ENCODE measurements around the gene RNF157. TPM values are rescaled to one million over a fixed set of nuclear protein-coding genes. Genes with fewer than 3 reads are reported as not detected.

Gene RNF157
- total RNA-seq, 4 donors from 2014 or later = 8.4 to 23.5 (median 17.4) TPM

DNA sequence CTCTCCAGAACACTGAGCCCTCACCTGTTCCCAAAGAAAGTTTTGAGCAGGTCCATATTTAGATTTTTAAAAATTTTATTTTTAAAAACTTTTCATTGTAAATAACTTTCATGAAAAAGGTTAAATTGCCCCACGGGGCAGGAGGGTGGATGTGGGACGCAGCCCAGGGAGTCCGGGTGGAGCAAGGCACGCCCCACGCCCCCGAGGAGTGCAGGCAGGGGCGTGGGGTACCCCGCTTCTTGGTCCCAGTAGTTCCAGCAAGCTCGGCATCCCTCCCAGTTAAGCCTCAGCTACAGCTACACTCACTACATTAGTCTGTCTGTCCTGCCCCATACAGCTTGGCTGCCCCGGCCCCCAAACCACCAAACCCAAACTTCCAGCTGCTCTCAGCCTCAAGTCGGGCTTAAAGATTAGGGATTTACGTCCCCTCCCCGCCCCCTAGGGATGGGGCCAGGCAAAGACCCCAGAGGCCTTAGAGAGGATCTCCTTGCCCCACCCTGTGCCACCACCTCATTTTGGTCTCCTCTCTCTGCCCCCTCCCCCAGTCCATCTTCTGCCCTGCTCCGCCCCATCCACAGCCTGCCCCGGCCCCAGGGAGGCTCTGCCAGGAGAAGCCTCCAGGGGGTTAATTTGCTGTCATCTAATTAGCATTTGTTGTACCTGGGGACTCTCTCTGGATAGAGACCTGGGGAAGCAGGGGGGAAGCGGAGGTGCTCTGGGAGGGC lies 103.9 kb downstream of the RNF157 start:
- DNase-seq (ENCODE audit: low spot score) (no peak), ATAC-seq (ENCODE audit: low FRiP score) (no peak)
- TF ChIP-seq, protein P1, sequence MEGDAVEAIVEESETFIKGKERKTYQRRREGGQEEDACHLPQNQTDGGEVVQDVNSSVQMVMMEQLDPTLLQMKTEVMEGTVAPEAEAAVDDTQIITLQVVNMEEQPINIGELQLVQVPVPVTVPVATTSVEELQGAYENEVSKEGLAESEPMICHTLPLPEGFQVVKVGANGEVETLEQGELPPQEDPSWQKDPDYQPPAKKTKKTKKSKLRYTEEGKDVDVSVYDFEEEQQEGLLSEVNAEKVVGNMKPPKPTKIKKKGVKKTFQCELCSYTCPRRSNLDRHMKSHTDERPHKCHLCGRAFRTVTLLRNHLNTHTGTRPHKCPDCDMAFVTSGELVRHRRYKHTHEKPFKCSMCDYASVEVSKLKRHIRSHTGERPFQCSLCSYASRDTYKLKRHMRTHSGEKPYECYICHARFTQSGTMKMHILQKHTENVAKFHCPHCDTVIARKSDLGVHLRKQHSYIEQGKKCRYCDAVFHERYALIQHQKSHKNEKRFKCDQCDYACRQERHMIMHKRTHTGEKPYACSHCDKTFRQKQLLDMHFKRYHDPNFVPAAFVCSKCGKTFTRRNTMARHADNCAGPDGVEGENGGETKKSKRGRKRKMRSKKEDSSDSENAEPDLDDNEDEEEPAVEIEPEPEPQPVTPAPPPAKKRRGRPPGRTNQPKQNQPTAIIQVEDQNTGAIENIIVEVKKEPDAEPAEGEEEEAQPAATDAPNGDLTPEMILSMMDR (IDR thresholded peaks at IDR 0.05) = no peak

DNA sequence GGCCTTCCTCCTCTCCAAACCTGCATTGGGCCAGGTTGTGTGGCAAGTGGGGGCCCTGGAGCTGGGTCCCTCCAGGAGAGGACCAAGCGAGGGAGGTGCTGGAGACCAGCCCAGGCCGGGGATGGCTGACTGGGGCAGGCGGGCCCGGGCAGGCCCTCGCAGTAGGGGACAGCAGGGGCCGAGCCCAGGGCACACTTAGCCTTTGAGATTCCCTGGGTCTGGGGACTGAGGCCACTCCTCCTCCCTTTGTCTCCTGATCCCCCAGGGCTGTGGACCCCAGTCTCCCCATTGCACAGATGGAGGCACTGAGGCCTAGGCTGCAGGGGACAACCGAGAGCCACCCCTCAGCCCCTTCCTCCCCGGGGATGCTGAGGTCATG lies 104.5 kb downstream of the RNF157 start:
- ATAC-seq (ENCODE audit: low FRiP score) = no peak
- TF ChIP-seq, protein P1 (IDR thresholded peaks at IDR 0.05) = no peak
- no peak for DNase-seq (ENCODE audit: low spot score)

DNA sequence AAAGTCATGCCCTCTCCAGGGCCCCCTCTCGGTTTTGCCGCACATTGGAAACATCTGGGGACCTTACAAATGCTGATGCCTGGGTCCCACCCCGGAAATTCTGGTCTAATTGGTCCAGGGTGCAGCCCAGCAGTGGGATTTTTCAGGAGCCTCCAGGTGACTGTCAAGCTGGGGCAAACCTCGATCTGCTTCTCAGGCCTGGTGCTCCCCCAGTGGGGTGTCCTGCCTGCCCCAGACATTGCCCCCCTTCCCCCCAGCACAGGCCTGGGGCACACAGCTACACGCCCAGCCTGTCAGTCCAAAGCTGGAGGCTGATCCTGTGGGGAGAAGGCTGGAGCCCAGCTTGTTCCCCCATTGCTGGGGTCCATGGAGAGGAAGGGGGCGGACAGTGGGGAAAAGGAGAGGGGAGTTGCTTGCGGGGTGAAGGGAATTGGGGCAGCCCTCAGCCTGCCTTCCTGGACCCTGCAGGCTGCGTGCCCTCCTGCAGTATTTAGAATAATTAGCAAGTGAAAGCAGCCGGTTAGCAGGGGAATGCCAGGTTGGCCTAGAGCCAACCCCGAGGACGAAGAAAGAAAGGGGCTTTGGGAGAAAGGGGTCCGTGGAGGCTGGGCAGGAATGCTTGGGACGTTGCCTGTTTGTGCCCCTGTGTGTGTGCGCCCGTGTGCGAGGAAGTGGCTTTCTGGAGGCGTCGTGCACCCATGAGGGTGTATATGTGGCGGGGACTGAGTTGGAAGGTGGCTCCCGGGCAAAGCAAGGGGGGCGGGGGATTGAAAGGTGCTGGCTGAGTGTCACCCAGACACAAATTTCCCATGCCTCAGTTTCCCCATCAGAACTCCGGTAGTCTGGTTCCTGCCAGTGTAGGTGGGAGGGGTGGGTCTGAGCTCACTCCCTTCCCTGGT lies 105.1 kb downstream of the RNF157 start:
- no peak for ATAC-seq (ENCODE audit: low FRiP score)
- no peak for DNase-seq (ENCODE audit: low spot score)
- TF ChIP-seq, protein P1 (IDR thresholded peaks at IDR 0.05) = no peak

DNA sequence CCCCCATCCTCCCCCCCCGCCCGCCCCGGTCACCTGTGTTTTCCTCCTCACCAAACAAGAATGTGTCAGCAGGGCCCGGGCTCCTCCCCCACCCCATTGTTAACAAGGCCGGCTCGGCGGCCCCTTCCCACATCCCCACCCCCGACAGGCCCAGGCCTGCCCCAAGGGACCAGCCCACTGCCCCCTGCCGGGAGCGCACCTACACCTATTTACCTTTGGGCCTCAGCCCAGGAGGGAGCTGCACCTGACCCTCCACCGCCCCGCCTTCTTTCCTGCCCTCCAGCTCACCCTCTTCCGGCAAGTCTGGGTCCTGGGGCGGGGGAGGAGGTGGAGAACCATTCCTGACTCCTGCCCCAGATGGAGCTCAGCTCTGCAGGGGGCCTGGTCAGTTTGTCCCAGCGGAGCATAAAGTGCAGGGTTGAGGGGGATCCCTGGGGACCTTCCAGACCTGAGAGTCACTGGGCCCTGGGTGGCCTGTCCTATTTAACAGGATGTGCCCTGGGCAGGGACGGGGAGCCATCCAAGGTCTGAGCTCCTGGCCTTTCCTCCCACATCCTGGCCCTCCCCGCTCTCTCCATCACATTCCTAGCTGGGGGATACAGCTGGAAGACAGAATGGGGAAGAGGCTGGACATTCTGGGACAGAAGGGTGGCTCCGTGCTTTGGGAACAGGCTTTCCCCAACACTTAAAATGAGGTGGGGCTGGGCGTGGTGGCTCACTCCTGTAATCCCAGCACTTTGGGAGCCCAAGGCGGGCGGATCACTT lies 107.5 kb downstream of the RNF157 start:
- DNase-seq (ENCODE audit: low spot score) (no peak), ATAC-seq (ENCODE audit: low FRiP score) (no peak)
- TF ChIP-seq, protein P1 (IDR thresholded peaks at IDR 0.05) = no peak

DNA sequence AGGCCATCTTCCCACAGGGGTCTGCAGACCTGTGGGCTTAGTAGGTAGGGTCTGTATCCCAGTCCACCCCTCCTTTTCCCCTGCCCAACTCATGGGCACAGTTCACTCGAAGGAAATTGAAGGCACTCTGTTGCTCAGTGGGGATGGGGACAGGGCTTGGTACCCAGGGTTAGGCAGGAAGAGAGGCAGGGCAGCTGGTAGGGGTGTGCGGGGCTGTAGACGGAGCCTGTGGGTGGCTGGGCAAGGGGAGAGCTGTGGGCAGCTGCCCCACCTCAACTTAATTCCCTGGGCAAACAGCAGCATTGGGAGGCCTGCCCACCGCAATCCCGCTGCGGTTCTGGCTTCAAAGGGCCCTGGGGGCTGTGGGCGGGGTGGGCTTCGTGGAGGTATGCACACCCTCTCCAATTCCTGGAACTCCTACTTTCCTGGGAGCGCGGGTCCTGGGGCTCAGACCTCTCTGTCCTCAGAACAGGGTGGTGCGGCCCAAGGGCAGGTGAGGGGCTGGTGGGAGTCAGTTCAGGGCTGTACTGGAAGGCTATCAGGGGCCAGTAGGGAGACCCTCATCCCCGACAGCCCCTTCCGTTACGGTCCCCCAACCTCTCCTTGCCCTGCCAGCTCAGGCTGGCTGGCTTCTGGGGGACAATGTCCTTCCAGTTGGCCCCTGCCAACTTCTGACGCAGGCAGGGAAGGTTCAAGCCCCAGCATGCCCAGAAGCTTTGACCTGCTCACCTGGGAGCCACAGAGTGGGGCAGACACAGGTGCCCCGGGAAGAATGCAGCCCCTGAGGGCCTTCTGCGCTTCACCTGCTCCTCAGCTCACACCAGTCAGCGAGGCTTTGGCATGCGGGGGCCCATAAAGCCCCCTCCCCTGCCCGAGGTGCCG lies 108.4 kb downstream of the RNF157 start:
- DNase-seq (ENCODE audit: low spot score) (no peak), ATAC-seq (ENCODE audit: low FRiP score) (no peak)
- TF ChIP-seq, protein P1 (IDR thresholded peaks at IDR 0.05) = no peak

DNA sequence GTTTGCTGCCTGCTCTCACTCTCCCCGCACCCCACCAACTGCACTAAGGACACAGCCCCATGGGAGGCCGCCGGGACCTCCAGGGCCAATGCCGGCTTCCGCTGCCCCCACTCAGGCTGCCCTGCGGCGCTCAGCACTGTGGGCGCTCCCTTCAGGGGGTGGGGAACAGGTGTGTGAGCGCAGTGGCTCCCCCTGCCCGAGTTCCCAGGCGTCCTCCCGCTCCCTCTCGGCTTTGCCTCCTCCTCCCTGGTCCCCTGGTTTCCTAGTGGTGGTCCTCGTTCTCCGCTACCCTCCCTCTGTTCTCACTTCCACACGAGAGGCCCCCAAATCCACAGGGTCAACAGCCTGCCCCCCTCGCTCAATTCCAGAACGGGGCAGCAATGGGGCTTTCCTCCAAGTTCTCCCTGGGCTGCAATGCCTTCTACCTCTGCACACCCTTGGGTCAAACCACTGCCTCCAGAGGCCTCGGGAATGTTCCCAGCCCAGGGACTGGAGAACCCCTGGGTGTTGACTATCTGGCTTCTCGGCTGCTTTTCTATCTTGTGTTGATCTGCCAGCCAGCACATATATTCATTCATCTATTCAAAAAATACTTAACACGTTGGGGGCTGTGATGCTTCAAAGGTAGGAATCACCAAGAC lies 109.1 kb downstream of the RNF157 start:
- no peak for DNase-seq (ENCODE audit: low spot score)
- ATAC-seq (ENCODE audit: low FRiP score) = no peak
- TF ChIP-seq, protein P1 (IDR thresholded peaks at IDR 0.05) = no peak

All from omental fat pad (tissue), 4 donors.